Central memory CD8-positive, alpha-beta T cell (primary cell): ENCODE results near the gene ZNF438.

ENCODE experiments used
- ATAC-seq: fragments of 150-1000 bp; cut with Tn5 transposase; replicated peaks from 2 replicates; pipeline ENCODE4 v1.10.0; 2022; ENCODE audit warnings: mild to moderate bottlenecking, moderate FRiP score, moderate number of reproducible peaks; ENCODE audit not compliant: poor library complexity, severe bottlenecking; ENCODE audit errors: extremely low read depth
- DNase-seq, 2 donors: peaks; one replicate each; pipeline ENCODE4 v3.0.0; 2021; ENCODE audit warnings: low spot score in 2 of 2
- H3K27ac Mint-ChIP-seq: one replicate; pipeline ENCODE4 v1.8.0; 2022; ENCODE audit warnings: low read depth, mild to moderate bottlenecking, moderate library complexity, mixed read lengths
- H3K27me3 Mint-ChIP-seq: one replicate; pipeline ENCODE4 v1.8.0; 2022; ENCODE audit warnings: mixed read lengths
- H3K36me3 Mint-ChIP-seq: one replicate; pipeline ENCODE4 v1.8.0; 2022; ENCODE audit warnings: mild to moderate bottlenecking, moderate library complexity, mixed read lengths; ENCODE audit not compliant: insufficient read depth
- H3K4me1 Mint-ChIP-seq: one replicate; pipeline ENCODE4 v1.8.0; 2022; ENCODE audit warnings: mixed read lengths
- H3K4me3 Mint-ChIP-seq: one replicate; pipeline ENCODE4 v1.8.0; 2022; ENCODE audit warnings: mild to moderate bottlenecking, moderate library complexity, mixed read lengths
- H3K9me3 Mint-ChIP-seq: one replicate; pipeline ENCODE4 v1.8.0; 2022; ENCODE audit warnings: mixed read lengths

The ZNF438 gene

GRCh38 chr10:30868611-30869010, 163.1 kb downstream of the ZNF438 start:
- Mint-ChIP-seq H3K27me3 (no peaks in the 10 kb centered on the region), H3K36me3 (no peaks in the 10 kb centered on the region), H3K4me1 (no peaks in the 10 kb centered on the region), H3K27ac (no peak overlapping the region), H3K9me3 (no peaks in the 10 kb centered on the region), H3K4me3 (no peak overlapping the region)
- ATAC-seq (no peak), DNase-seq (no peak)

GRCh38 chr10:30866896-30867295, 164.8 kb downstream of the ZNF438 start:
- H3K36me3 Mint-ChIP-seq, result no peaks in the 10 kb centered on the region
- no peak for ATAC-seq
- no peaks in the 10 kb centered on the region for H3K4me1 Mint-ChIP-seq
- no peak overlapping the region for H3K27ac Mint-ChIP-seq
- H3K4me3 Mint-ChIP-seq, result no peak overlapping the region
- H3K27me3 Mint-ChIP-seq, result no peaks in the 10 kb centered on the region
- DNase-seq, result no peak
- no peaks in the 10 kb centered on the region for H3K9me3 Mint-ChIP-seq

GRCh38 chr10:30865141-30865926, 166.3 kb downstream of the ZNF438 start:
- no peak overlapping the region for H3K4me3 Mint-ChIP-seq
- H3K9me3 Mint-ChIP-seq, result no peaks in the 10 kb centered on the region
- H3K36me3 Mint-ChIP-seq, result no peaks in the 10 kb centered on the region
- DNase-seq (no peak), ATAC-seq (no peak)
- H3K4me1 Mint-ChIP-seq, result no peaks in the 10 kb centered on the region
- H3K27me3 Mint-ChIP-seq, result no peaks in the 10 kb centered on the region
- no peak overlapping the region for H3K27ac Mint-ChIP-seq

- Mint-ChIP-seq H3K36me3 (no peaks in the 10 kb centered on the region), H3K4me3 (no peak overlapping the region), H3K27me3 (no peaks in the 10 kb centered on the region), H3K9me3 (no peaks in the 10 kb centered on the region), H3K4me1 (no peaks in the 10 kb centered on the region), H3K27ac (no peak overlapping the region)
- ATAC-seq (no peak), DNase-seq (no peak)
Observed at GRCh38 chr10:30863516-30864210, 168.0 kb downstream of the ZNF438 start.

GRCh38 chr10:30862486-30862885, 169.2 kb downstream of the ZNF438 start:
- no peak overlapping the region for H3K4me3 Mint-ChIP-seq
- no peaks in the 10 kb centered on the region for H3K36me3 Mint-ChIP-seq
- DNase-seq (no peak), ATAC-seq (no peak)
- no peak overlapping the region for H3K27ac Mint-ChIP-seq
- H3K4me1 Mint-ChIP-seq, result no peaks in the 10 kb centered on the region
- no peaks in the 10 kb centered on the region for H3K9me3 Mint-ChIP-seq
- no peaks in the 10 kb centered on the region for H3K27me3 Mint-ChIP-seq

- DNase-seq (no peak), ATAC-seq (no peak)
- Mint-ChIP-seq H3K4me1 (no peaks in the 10 kb centered on the region), H3K27me3 (no peaks in the 10 kb centered on the region), H3K4me3 (no peak overlapping the region), H3K36me3 (no peaks in the 10 kb centered on the region), H3K27ac (no peak overlapping the region), H3K9me3 (no peaks in the 10 kb centered on the region)
Observed at GRCh38 chr10:30861976-30862375, 169.7 kb downstream of the ZNF438 start.

- H3K27me3 Mint-ChIP-seq, result no peaks in the 10 kb centered on the region
- H3K36me3 Mint-ChIP-seq, result no peaks in the 10 kb centered on the region
- H3K4me3 Mint-ChIP-seq, result no peak overlapping the region
- ATAC-seq (no peak), DNase-seq (no peak)
- H3K27ac Mint-ChIP-seq, result no peak overlapping the region
- H3K9me3 Mint-ChIP-seq, result no peaks in the 10 kb centered on the region
- no peaks in the 10 kb centered on the region for H3K4me1 Mint-ChIP-seq
Observed at GRCh38 chr10:30861221-30861620, 170.4 kb downstream of the ZNF438 start.

GRCh38 chr10:30858499-30858898, 173.2 kb downstream of the ZNF438 start:
- H3K4me3 Mint-ChIP-seq, result no peak overlapping the region
- no peaks in the 10 kb centered on the region for H3K27me3 Mint-ChIP-seq
- ATAC-seq (no peak), DNase-seq (no peak)
- no peaks in the 10 kb centered on the region for H3K36me3 Mint-ChIP-seq
- no peaks in the 10 kb centered on the region for H3K4me1 Mint-ChIP-seq
- H3K27ac Mint-ChIP-seq, result no peak overlapping the region
- H3K9me3 Mint-ChIP-seq, result no peaks in the 10 kb centered on the region

- Mint-ChIP-seq H3K36me3 (no peaks in the 10 kb centered on the region), H3K27ac (no peak overlapping the region), H3K4me3 (no peak overlapping the region), H3K4me1 (no peaks in the 10 kb centered on the region), H3K27me3 (no peaks in the 10 kb centered on the region), H3K9me3 (no peaks in the 10 kb centered on the region)
- ATAC-seq (no peak), DNase-seq (no peak)
Observed at GRCh38 chr10:30857803-30858202, 173.9 kb downstream of the ZNF438 start.

GRCh38 chr10:30855131-30855530, 176.5 kb downstream of the ZNF438 start:
- no peaks in the 10 kb centered on the region for H3K36me3 Mint-ChIP-seq
- H3K4me3 Mint-ChIP-seq, result no peak overlapping the region
- no peaks in the 10 kb centered on the region for H3K27me3 Mint-ChIP-seq
- H3K27ac Mint-ChIP-seq, result no peak overlapping the region
- no peaks in the 10 kb centered on the region for H3K9me3 Mint-ChIP-seq
- DNase-seq (no peak), ATAC-seq (no peak)
- H3K4me1 Mint-ChIP-seq, result no peaks in the 10 kb centered on the region

- ATAC-seq, result no peak
- no peak overlapping the region for H3K27ac Mint-ChIP-seq
Observed at GRCh38 chr10:30854656-30855055, 177.0 kb downstream of the ZNF438 start.

GRCh38 chr10:30853066-30853465, 178.6 kb downstream of the ZNF438 start:
- ATAC-seq (no peak), DNase-seq (no peak)
- Mint-ChIP-seq H3K4me3 (no peak overlapping the region), H3K36me3 (no peaks in the 10 kb centered on the region), H3K27me3 (no peaks in the 10 kb centered on the region), H3K27ac (no peak overlapping the region), H3K9me3 (no peaks in the 10 kb centered on the region), H3K4me1 (no peaks in the 10 kb centered on the region)

More at GRCh38 chr10:30854656-30855055, 177.0 kb downstream of the ZNF438 start:
- Mint-ChIP-seq H3K9me3 (no peaks in the 10 kb centered on the region), H3K4me3 (no peak overlapping the region), H3K4me1 (no peaks in the 10 kb centered on the region), H3K36me3 (no peaks in the 10 kb centered on the region), H3K27me3 (no peaks in the 10 kb centered on the region)
- DNase-seq, result no peak

- DNase-seq (no peak), ATAC-seq (no peak)
- no peaks in the 10 kb centered on the region for H3K4me1 Mint-ChIP-seq
- peaks cover 1% of the 10 kb centered on the region for H3K36me3 Mint-ChIP-seq
- no peaks in the 10 kb centered on the region for H3K27me3 Mint-ChIP-seq
- H3K4me3 Mint-ChIP-seq, result no peak overlapping the region
- H3K27ac Mint-ChIP-seq, result no peak overlapping the region
- H3K9me3 Mint-ChIP-seq, result no peaks in the 10 kb centered on the region
Observed at GRCh38 chr10:30850776-30851175, 180.9 kb downstream of the ZNF438 start.
